HepG2 (cell line): Measurements from ENCODE around the gene RPEL1. TPM values are rescaled to one million over a fixed set of nuclear protein-coding genes. Genes with fewer than 3 reads are reported as not detected.

Source experiments
- ATF2 ChIP-seq: sonication (generic); formaldehyde crosslinking; IDR thresholded peaks from 2 replicates; pipeline ENCODE4 v1.4.0; 2020; ENCODE audit warnings: missing genetic modification reagents
- BRD4 ChIP-seq: sonication (generic); formaldehyde crosslinking; IDR thresholded peaks from 2 replicates; pipeline ENCODE4 v1.4.0; 2020; ENCODE audit warnings: missing genetic modification reagents
- CC2D1A ChIP-seq: sonication (generic); formaldehyde crosslinking; IDR thresholded peaks from 2 replicates; pipeline ENCODE4 v1.8.1; 2023; ENCODE audit warnings: mild to moderate bottlenecking, missing genetic modification reagents
- FOSL2 ChIP-seq: sonication (generic); formaldehyde crosslinking; IDR thresholded peaks from 2 replicates; pipeline ENCODE4 v1.4.0; 2020; ENCODE audit warnings: missing genetic modification reagents
- FOXO1 ChIP-seq: sonication (generic); formaldehyde crosslinking; IDR thresholded peaks from 2 replicates; pipeline ENCODE4 v1.4.0; 2020; ENCODE audit warnings: missing genetic modification reagents
- GTF3A ChIP-seq: sonication (generic); formaldehyde crosslinking; conservative IDR thresholded peaks from 2 replicates; pipeline ENCODE4 v1.4.0; 2020; ENCODE audit warnings: mild to moderate bottlenecking, missing genetic modification reagents
- HOXA5 ChIP-seq: sonication (generic); formaldehyde crosslinking; IDR thresholded peaks from 2 replicates; pipeline ENCODE4 v1.4.0; 2020; ENCODE audit warnings: missing genetic modification reagents
- NFIC ChIP-seq: IDR thresholded peaks from 2 replicates; pipeline ENCODE4 v1.6.1; 2012; ENCODE audit warnings: mild to moderate bottlenecking, low read length, inconsistent platforms
- PHF21A ChIP-seq: sonication (generic); formaldehyde crosslinking; IDR thresholded peaks from 2 replicates; pipeline ENCODE4 v1.5.0; 2020; ENCODE audit warnings: mild to moderate bottlenecking, missing genetic modification reagents
- SIN3B ChIP-seq: fragments of 150-350 bp; IDR thresholded peaks from 2 replicates; pipeline ENCODE4 v1.6.1; 2014; ENCODE audit warnings: low read length
- STAT5B ChIP-seq: sonication (generic); formaldehyde crosslinking; IDR thresholded peaks from 2 replicates; pipeline ENCODE4 v1.4.0; 2020; ENCODE audit warnings: missing genetic modification reagents
- TAF15 ChIP-seq: fragments of 200-400 bp; formaldehyde crosslinking; IDR thresholded peaks from one replicate; pipeline ENCODE4 v1.6.1; 2018; ENCODE audit warnings: mild to moderate bottlenecking, low read depth, low read length; ENCODE audit not compliant: poor library complexity, severe bottlenecking
- TCF7 ChIP-seq: sonication (generic); IDR thresholded peaks from 2 replicates; pipeline ENCODE4 v1.6.1; 2016; ENCODE audit warnings: antibody characterized with exemption, low read depth
- ZFP91 ChIP-seq: sonication (generic); formaldehyde crosslinking; IDR thresholded peaks from 2 replicates; pipeline ENCODE4 v1.9.0; 2022; ENCODE audit warnings: missing genetic modification reagents, mild to moderate bottlenecking, borderline replicate concordance
- ZMAT3 ChIP-seq: sonication (generic); formaldehyde crosslinking; conservative IDR thresholded peaks from 2 replicates; pipeline ENCODE4 v1.7.0; 2021; ENCODE audit warnings: missing genetic modification reagents
- ZNF274 ChIP-seq: sonication (generic); formaldehyde crosslinking; IDR thresholded peaks from 2 replicates; pipeline ENCODE4 v1.5.1; 2020; ENCODE audit warnings: mild to moderate bottlenecking, missing genetic modification reagents
- ZNF326 ChIP-seq: sonication (generic); formaldehyde crosslinking; IDR thresholded peaks from 2 replicates; pipeline ENCODE4 v1.4.0; 2020; ENCODE audit warnings: missing genetic modification reagents, borderline replicate concordance
- ZNF329 ChIP-seq: sonication (generic); formaldehyde crosslinking; IDR thresholded peaks from 2 replicates; pipeline ENCODE4 v1.9.0; 2021; ENCODE audit warnings: low read depth, mild to moderate bottlenecking, missing genetic modification reagents
- ZNF652 ChIP-seq: IDR thresholded peaks from 2 replicates; pipeline ENCODE4 v1.6.1; 2016; ENCODE audit warnings: low read depth, borderline replicate concordance
- ZNF780A ChIP-seq: sonication (generic); formaldehyde crosslinking; IDR thresholded peaks from 2 replicates; pipeline ENCODE4 v1.8.0; 2022; ENCODE audit warnings: mild to moderate bottlenecking, missing genetic modification reagents, moderate library complexity
- ZNF792 ChIP-seq: IDR thresholded peaks from 2 replicates; pipeline ENCODE4 v1.6.1; 2016
- ZZZ3 ChIP-seq: sonication (generic); formaldehyde crosslinking; IDR thresholded peaks from 2 replicates; pipeline ENCODE4 v1.4.0; 2020; ENCODE audit warnings: missing genetic modification reagents, mild to moderate bottlenecking, borderline replicate concordance
- polyA plus RNA-seq, 8 experiments: library from polyadenylated mRNA; depleted of rRNA in 3 of 8; stranded (reverse) in 7 of 8; unstranded in 1 of 8; fragments of >200 nt; fragmentation: Illumina TruSeq in 4 of 8; extraction: Trizol in 4 of 8; gene quantifications; 2 replicates each; pipeline versions ENCODE4 v1.2.1 to v1.2.3, GENCODE V29; 2011 to 2016; ENCODE audit warnings: low read depth in 4 of 8, missing spikeins in 1 of 8, mixed read lengths in 1 of 8; ENCODE audit not compliant: insufficient read depth in 1 of 8
- total RNA-seq, 5 experiments: library from RNA; depleted of rRNA; stranded (reverse); fragments of >200 nt; fragmentation: Illumina TruSeq; extraction: Trizol; gene quantifications; 2 replicates each; pipeline ENCODE4 v1.2.3, GENCODE V29; 2016; ENCODE audit warnings: low read depth in 1 of 5
- TF ChIP-seq, protein P1 (sequence below): sonication (generic); formaldehyde crosslinking; IDR thresholded peaks from 2 replicates; pipeline ENCODE4 v1.4.0; 2020; ENCODE audit warnings: missing genetic modification reagents
- TF ChIP-seq, protein P2 (sequence below): sonication (generic); formaldehyde crosslinking; IDR thresholded peaks from 2 replicates; pipeline ENCODE4 v1.4.0; 2020; ENCODE audit warnings: missing genetic modification reagents, borderline replicate concordance

The RPEL1 gene
- total and polyA plus RNA-seq, 2 of the 13 experiments (the other 11 are each of a cell fraction or from before 2014, with no cell fraction given) = 0.04 to 0.07 TPM

DNA sequence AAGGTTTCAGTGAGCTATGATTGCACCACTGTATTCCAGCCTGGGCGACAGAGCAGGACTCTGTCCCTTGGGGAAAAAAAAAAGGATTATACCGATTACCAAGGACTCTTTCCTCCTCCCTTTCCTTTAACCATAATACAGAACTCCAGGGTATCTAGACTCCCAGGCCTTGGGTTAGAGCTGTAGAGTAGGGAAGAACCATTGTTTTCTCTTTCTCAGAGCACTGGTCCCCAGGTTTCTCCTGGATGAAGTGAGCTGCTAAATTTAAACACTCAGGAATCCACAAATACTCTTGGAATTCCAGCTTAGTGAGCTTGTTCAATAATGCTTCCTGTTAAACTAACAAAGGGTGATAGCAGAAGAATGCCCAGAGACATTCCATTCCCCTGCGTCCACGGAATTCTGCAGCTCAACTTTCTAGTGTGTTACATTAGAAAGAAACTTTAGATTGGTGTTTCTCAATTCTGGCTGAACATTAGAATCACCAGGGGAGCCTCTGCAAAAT is 14.6 kb upstream of the RPEL1 start (continued):
- TF ChIP-seq ZNF792 (0 out of 2 replicates have a peak, but pooled peaks have one; percentile 12), NFIC (peak; percentile 68; the same call in 1 of the 2 replicates), ATF2 (CRISPR knock-in tag) (peak; percentile 72), ZNF326 (CRISPR knock-in tag) (no peak), ZMAT3 (CRISPR knock-in tag) (no peak), BRD4 (CRISPR knock-in tag) (no peak), SIN3B (no peak), TCF7 (peak; percentile 47), ZZZ3 (CRISPR knock-in tag) (no peak), GTF3A (CRISPR knock-in tag) (no peak), ZNF274 (no peak), TAF15 (no peak), ZFP91 (CRISPR knock-in tag) (no peak), PHF21A (peak; percentile 79; the same call in 1 of the 2 replicates), FOSL2 (CRISPR knock-in tag) (peak; percentile 86), HOXA5 (CRISPR knock-in tag) (no peak), FOXO1 (peak; percentile 34; the same call in 1 of the 2 replicates), STAT5B (no peak), ZNF329 (CRISPR knock-in tag) (no peak), ZNF652 (no peak), ZNF780A (CRISPR knock-in tag) (no peak), CC2D1A (CRISPR knock-in tag) (no peak)
- TF ChIP-seq, protein P1, sequence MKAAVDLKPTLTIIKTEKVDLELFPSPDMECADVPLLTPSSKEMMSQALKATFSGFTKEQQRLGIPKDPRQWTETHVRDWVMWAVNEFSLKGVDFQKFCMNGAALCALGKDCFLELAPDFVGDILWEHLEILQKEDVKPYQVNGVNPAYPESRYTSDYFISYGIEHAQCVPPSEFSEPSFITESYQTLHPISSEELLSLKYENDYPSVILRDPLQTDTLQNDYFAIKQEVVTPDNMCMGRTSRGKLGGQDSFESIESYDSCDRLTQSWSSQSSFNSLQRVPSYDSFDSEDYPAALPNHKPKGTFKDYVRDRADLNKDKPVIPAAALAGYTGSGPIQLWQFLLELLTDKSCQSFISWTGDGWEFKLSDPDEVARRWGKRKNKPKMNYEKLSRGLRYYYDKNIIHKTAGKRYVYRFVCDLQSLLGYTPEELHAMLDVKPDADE (CRISPR knock-in tag) = no peak
- TF ChIP-seq, protein P2, sequence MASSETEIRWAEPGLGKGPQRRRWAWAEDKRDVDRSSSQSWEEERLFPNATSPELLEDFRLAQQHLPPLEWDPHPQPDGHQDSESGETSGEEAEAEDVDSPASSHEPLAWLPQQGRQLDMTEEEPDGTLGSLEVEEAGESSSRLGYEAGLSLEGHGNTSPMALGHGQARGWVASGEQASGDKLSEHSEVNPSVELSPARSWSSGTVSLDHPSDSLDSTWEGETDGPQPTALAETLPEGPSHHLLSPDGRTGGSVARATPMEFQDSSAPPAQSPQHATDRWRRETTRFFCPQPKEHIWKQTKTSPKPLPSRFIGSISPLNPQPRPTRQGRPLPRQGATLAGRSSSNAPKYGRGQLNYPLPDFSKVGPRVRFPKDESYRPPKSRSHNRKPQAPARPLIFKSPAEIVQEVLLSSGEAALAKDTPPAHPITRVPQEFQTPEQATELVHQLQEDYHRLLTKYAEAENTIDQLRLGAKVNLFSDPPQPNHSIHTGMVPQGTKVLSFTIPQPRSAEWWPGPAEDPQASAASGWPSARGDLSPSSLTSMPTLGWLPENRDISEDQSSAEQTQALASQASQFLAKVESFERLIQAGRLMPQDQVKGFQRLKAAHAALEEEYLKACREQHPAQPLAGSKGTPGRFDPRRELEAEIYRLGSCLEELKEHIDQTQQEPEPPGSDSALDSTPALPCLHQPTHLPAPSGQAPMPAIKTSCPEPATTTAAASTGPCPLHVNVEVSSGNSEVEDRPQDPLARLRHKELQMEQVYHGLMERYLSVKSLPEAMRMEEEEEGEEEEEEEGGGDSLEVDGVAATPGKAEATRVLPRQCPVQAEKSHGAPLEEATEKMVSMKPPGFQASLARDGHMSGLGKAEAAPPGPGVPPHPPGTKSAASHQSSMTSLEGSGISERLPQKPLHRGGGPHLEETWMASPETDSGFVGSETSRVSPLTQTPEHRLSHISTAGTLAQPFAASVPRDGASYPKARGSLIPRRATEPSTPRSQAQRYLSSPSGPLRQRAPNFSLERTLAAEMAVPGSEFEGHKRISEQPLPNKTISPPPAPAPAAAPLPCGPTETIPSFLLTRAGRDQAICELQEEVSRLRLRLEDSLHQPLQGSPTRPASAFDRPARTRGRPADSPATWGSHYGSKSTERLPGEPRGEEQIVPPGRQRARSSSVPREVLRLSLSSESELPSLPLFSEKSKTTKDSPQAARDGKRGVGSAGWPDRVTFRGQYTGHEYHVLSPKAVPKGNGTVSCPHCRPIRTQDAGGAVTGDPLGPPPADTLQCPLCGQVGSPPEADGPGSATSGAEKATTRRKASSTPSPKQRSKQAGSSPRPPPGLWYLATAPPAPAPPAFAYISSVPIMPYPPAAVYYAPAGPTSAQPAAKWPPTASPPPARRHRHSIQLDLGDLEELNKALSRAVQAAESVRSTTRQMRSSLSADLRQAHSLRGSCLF (CRISPR knock-in tag) = no peak
